BJ (cell line): ENCODE measurements around the gene FARP1. TPM values are rescaled to one million over a fixed set of nuclear protein-coding genes. Genes with fewer than 3 reads are reported as not detected.
A peak's percentile ranks its signal among the peaks of the same experiment; 100 is the strongest.
"Not testable (repeated sequence)": the region's sequence is repeated elsewhere in the genome, so short reads cannot be mapped to it uniquely, and the experiment has no call there.

ENCODE experiments used
- CTCF ChIA-PET: fragments of 350-600 bp; formaldehyde crosslinking; extraction: SDS; loops from one replicate; lab custom pipeline; 2021; ENCODE audit warnings: antibody characterized with exemption, inconsistent platforms; lab: Yijun Ruan, JAX
- POLR2A ChIA-PET: fragments of 300-600 bp; sonication (Branson Sonifier 250); formaldehyde crosslinking; extraction: SDS; loops from one replicate; lab custom pipeline; 2021; ENCODE audit warnings: antibody characterized with exemption; lab: Charles Lee
- DNase-seq: peaks from one replicate; pipeline ENCODE4 v3.0.0-alpha.2; 2011; ENCODE audit warnings: low read depth
- H3K27me3 ChIP-seq: 2 replicates; pipeline ENCODE4 v1.6.0; 2011; ENCODE audit warnings: low read length; ENCODE audit not compliant: control insufficient read depth, insufficient read depth
- H3K36me3 ChIP-seq: 2 replicates; pipeline ENCODE4 v1.5.1; 2011; ENCODE audit warnings: low read length; ENCODE audit not compliant: control insufficient read depth, insufficient read depth
- H3K4me3 ChIP-seq: 2 replicates; pipeline ENCODE4 v1.5.1; 2011; ENCODE audit warnings: low read depth, mild to moderate bottlenecking, control low read depth, low read length
- polyA plus RNA-seq: library from polyadenylated mRNA; depleted of rRNA; stranded (reverse); fragments of >200 nt; gene quantifications from 2 replicates; pipeline ENCODE4 v1.2.3, GENCODE V29; 2011
- TF ChIP-seq, protein P1 (sequence below): IDR thresholded peaks from 2 replicates; pipeline ENCODE4 v1.5.1; 2011; ENCODE audit warnings: low read depth, mild to moderate bottlenecking, control low read depth, inconsistent platforms, low read length, moderate library complexity; ENCODE audit not compliant: insufficient read depth

Gene FARP1
- polyA plus RNA-seq, 1 experiment: 64.0 TPM

DNA sequence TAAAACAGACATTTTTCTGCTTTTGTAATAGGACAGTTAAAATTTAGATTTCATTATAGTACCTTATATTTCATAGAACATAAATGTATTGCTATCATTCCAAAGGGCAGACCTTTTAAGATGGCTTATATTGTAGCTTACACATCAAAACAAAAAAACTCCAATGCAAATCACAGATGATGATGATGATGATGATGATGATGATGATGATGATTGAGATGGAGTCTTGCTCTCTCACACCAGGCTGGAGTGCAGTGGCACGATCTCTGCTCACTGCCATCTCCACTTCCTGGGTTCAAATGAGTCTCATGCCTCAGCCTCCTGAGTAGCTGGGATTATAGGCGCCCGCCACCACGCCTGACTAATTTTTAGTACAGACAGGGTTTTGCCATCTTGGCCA is 224.1 kb downstream of the FARP1 start:
- no peak overlapping the region for H3K4me3 ChIP-seq
- H3K27me3 ChIP-seq: no peaks in the 10 kb centered on the region
- no peak for DNase-seq
- TF ChIP-seq, protein P1, sequence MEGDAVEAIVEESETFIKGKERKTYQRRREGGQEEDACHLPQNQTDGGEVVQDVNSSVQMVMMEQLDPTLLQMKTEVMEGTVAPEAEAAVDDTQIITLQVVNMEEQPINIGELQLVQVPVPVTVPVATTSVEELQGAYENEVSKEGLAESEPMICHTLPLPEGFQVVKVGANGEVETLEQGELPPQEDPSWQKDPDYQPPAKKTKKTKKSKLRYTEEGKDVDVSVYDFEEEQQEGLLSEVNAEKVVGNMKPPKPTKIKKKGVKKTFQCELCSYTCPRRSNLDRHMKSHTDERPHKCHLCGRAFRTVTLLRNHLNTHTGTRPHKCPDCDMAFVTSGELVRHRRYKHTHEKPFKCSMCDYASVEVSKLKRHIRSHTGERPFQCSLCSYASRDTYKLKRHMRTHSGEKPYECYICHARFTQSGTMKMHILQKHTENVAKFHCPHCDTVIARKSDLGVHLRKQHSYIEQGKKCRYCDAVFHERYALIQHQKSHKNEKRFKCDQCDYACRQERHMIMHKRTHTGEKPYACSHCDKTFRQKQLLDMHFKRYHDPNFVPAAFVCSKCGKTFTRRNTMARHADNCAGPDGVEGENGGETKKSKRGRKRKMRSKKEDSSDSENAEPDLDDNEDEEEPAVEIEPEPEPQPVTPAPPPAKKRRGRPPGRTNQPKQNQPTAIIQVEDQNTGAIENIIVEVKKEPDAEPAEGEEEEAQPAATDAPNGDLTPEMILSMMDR: no peak
- H3K36me3 ChIP-seq: no peaks in the 10 kb centered on the region
- CTCF ChIA-PET: interaction anchor here (0.8 kb wide), 1 partner anchor 133 kb away, joined by 3 read pairs; no protein-coding TSS in a partner anchor
- POLR2A ChIA-PET: interaction anchor here (0.6 kb wide), 1 partner anchor 25 kb away, joined by 4 read pairs; no protein-coding TSS in a partner anchor

DNA sequence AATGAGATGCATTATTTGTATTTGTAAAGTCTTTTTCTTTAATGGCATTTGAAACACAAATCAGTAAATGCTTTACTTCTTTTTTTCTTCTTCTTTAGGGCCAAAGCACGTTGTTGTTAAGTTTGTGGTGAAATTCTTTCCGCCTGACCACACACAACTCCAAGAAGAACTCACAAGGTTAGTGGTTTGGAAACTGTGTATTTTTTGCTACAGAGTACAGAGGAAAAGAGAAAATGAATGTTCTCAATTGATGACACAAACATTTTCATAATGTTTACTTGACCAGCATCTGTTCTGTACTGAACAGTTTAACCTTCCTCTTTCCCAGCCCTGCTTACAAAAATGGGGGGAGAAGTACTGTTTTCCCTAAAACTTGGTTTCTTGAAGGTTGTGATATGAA is 225.1 kb downstream of the FARP1 start:
- ChIA-PET CTCF (interaction anchor here (0.8 kb wide), 2 partner anchors 13 to 110 kb away, joined by 3 to 4 read pairs; no protein-coding TSS in a partner anchor), POLR2A (no interaction called here)
- Histone ChIP-seq H3K4me3 (no peak overlapping the region), H3K27me3 (no peaks in the 10 kb centered on the region), H3K36me3 (no peaks in the 10 kb centered on the region)
- TF ChIP-seq, protein P1: no peak
- peak; percentile 70 for DNase-seq

DNA sequence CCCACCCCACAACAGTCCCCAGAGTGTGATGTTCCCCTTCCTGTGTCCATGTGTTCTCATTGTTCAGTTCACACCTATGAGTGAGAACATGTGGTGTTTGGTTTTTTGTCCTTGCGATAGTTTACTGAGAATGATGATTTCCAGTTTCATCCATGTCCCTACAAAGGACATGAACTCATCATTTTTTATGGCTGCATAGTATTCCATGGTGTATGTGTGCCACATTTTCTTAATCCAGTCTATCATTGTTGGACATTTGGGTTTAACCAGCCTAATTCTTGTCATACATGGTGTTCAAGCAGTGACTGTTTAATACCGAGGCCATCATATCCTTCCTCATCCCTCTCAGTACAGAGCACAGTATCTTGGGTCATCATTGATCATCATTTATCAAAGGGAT is 226.6 kb downstream of the FARP1 start:
- H3K36me3 ChIP-seq, DNase-seq, H3K4me3 ChIP-seq, CTCF ChIA-PET, POLR2A ChIA-PET, H3K27me3 ChIP-seq: not testable (repeated sequence)

DNA sequence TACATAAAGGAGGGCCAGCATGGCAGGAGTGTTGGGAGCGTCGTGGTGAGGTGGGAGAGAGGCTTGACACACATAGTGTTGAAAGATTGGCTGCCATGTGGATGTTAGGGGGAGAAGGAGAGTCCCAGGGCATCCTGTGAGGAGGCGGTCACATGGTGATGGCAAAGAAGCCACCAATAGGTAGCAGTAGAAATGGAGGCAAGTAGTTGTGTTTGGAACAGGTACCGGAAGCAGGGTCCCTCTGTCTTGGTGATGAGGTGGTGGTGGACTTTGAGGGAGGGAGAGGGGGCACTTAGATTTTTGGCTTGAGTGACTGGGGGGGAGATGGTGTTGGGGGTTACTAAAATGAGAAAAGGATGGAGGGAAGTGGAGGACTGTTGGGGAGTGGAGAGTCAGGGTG is 227.4 kb downstream of the FARP1 start:
- no peak overlapping the region for H3K4me3 ChIP-seq
- H3K36me3 ChIP-seq: peaks cover 2% of the 10 kb centered on the region; the same call in 1 of the 2 replicates
- ChIA-PET CTCF (interaction anchor here (1.3 kb wide), 1 partner anchor 48 kb away, joined by 3 read pairs; no protein-coding TSS in a partner anchor), POLR2A (no interaction called here)
- TF ChIP-seq, protein P1: no peak
- H3K27me3 ChIP-seq: no peaks in the 10 kb centered on the region
- no peak for DNase-seq

DNA sequence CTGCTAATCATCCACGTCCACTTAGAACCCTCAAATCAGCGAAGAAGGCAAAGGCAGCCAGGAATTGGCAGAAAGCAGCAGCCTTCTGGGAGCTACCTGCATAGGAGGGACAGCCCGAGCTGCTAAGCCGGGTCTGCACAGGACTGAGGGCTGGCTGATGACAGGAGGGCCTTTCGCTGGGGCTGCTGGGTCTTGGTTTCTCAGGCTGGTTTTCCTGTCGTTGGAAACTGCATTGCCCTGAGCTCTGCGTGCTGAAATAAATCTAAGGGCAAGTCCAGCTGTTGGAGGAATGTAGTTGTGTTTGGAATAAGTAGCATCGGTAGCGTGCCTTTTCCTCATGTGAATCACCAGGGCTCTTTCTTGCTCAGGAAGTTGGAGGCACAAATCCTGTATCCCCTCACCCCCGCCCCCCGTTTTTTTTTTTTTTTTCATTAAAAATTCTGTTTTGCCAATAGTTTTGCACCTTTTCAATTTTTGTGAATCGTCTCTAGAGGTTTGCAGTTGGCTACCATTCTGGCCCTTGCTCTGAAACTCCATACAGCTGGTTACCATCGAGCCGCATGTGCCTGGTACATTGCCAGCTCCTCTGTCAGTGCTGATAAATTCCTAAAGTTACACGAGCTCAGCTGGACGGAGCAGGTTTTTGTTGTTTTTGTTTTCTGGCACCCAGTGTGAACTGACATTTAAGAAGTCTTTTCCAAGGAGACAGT is 228.1 kb downstream of the FARP1 start:
- POLR2A ChIA-PET: no interaction called here
- peak; percentile 77 for DNase-seq

More for the DNA sequence above, 228.1 kb downstream of the FARP1 start:
- no peak overlapping the region for H3K4me3 ChIP-seq
- TF ChIP-seq, protein P1: no peak
- H3K36me3 ChIP-seq: peaks cover 2% of the 10 kb centered on the region; the same call in 1 of the 2 replicates
- no peaks in the 10 kb centered on the region for H3K27me3 ChIP-seq
- CTCF ChIA-PET: interaction anchor here (0.6 to 1.3 kb wide), 6 partner anchors 9 to 111 kb away, joined by 3 to 6 read pairs (median 3); no protein-coding TSS in a partner anchor
